GF-D8 (cell line): ENCODE results near the gene PIKFYVE.
A peak's percentile ranks its signal among the peaks of the same experiment; 100 is the strongest.
"Not testable (repeated sequence)": the region's sequence is repeated elsewhere in the genome, so short reads cannot be mapped to it uniquely, and the experiment has no call there.

Source experiments
- DNase-seq: peaks from one replicate; lab custom pipeline; 2025; lab: John Stamatoyannopoulos, UW

Gene PIKFYVE

GRCh38 chr2:208297961-208298360 is 31.9 kb downstream of the PIKFYVE start:
- no peak for DNase-seq

- DNase-seq = no peak
These were observed 35.0 kb downstream of the PIKFYVE start for GRCh38 chr2:208300847-208301618.

- DNase-seq = no peak
These were observed 38.1 kb downstream of the PIKFYVE start for GRCh38 chr2:208304157-208304556.

GRCh38 chr2:208304695-208305094 is 38.6 kb downstream of the PIKFYVE start:
- no peak for DNase-seq

- no peak for DNase-seq
These were observed 40.2 kb downstream of the PIKFYVE start for GRCh38 chr2:208306291-208306690.

GRCh38 chr2:208311321-208311720 is 45.3 kb downstream of the PIKFYVE start:
- no peak for DNase-seq

GRCh38 chr2:208311954-208312353 is 45.9 kb downstream of the PIKFYVE start:
- DNase-seq = no peak

GRCh38 chr2:208315081-208315788 is 49.2 kb downstream of the PIKFYVE start:
- DNase-seq = no peak

GRCh38 chr2:208318127-208318526 is 52.1 kb downstream of the PIKFYVE start:
- no peak for DNase-seq

- no peak for DNase-seq
These were observed 53.3 kb downstream of the PIKFYVE start for GRCh38 chr2:208319391-208319790.

- no peak for DNase-seq
These were observed 54.6 kb downstream of the PIKFYVE start for GRCh38 chr2:208320686-208321085.

GRCh38 chr2:208326016-208326415 is 60.0 kb downstream of the PIKFYVE start:
- no peak for DNase-seq

- DNase-seq = no peak
These were observed 63.4 kb downstream of the PIKFYVE start for GRCh38 chr2:208329485-208329884.

- DNase-seq = no peak
These were observed 68.2 kb downstream of the PIKFYVE start for GRCh38 chr2:208334230-208334629.

GRCh38 chr2:208346756-208347155 is 80.7 kb downstream of the PIKFYVE start:
- DNase-seq = no peak

GRCh38 chr2:208350610-208351009 is 84.6 kb downstream of the PIKFYVE start:
- DNase-seq = no peak

GRCh38 chr2:208352644-208353567 is 86.9 kb downstream of the PIKFYVE start:
- no peak for DNase-seq

- no peak for DNase-seq
These were observed 88.9 kb downstream of the PIKFYVE start for GRCh38 chr2:208354964-208355381.

GRCh38 chr2:208356420-208356819 is 90.4 kb downstream of the PIKFYVE start:
- DNase-seq = not testable (repeated sequence)

GRCh38 chr2:208356846-208357574 is 91.0 kb downstream of the PIKFYVE start:
- DNase-seq = no peak

- DNase-seq = peak; percentile 88
These were observed 92.9 kb downstream of the PIKFYVE start for GRCh38 chr2:208358758-208359631.
